Measurements from ENCODE around the gene NSG2.

The NSG2 gene

DNA sequence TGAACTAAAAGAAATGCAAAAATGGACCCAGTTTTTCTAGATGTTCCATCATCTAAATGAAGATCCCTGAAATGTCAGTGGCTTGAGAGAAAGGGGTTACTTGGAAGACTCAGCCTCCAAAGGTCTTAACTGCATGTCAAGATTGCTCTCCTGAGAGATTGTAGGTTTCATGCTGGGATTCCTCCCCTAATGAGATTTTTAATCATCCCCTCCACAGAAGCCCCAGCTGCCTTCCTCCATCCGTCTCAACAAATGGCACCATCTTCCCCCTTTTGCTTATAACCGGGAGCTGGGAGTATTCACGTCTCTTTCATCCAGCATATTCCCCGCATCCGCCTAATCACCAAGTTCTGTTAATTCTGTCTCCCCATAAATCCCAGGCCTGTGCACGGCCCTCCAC, 104.5 kb downstream of the NSG2 start:
- DNase-seq (ENCODE audit: low read depth, low spot score), result no peak

DNA sequence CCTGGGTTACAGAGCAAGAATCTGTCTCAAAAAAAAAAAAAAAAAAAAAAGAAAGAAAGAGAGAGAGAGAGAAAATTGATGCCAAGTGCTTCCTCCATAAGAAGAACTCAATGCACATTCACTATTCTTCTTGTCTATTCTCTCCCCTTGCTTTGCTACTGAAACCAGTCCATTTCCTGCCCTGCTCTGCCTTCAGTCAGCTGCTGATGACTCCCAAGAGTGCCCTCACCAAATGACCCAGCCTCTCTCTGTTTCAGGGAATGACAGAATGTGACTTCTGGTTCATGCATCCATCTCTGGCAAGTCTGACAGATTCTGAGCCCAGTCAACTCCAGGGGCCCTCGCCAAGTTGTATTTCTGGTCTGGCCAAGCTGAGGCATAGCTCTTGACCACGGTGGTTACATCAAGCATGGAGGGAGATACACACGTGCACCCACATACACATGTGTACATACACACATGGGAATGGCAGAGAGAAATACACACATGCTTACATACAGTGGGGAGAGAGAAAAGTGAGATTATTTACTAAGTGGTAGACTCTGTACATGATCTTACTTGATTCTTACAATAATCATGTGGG, 106.2 kb downstream of the NSG2 start:
- no peak for DNase-seq (ENCODE audit: low read depth, low spot score)

- DNase-seq (ENCODE audit: low read depth, low spot score), result no peak
Measured at GRCh38 chr5:174154559-174154958, 109.1 kb downstream of the NSG2 start.

DNA sequence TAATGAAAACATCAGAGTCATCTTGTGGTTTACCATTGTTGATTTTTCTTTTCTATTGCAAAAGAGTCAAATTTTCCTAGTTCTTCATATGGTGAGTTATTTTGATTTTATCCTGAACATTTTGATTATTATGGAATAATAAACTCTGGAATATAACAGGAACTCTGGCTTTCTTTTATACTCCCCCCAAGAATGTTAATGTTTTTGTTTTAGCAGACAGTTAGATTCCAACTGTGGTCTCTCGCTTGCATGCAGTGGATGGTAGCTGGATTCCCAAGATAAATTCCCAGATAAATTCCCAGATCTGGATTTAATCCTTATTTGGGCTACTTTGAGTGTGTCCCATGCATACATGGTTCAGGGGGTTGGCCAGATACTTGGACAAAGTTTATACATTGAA, 109.8 kb downstream of the NSG2 start:
- DNase-seq (ENCODE audit: low read depth, low spot score), result no peak

DNA sequence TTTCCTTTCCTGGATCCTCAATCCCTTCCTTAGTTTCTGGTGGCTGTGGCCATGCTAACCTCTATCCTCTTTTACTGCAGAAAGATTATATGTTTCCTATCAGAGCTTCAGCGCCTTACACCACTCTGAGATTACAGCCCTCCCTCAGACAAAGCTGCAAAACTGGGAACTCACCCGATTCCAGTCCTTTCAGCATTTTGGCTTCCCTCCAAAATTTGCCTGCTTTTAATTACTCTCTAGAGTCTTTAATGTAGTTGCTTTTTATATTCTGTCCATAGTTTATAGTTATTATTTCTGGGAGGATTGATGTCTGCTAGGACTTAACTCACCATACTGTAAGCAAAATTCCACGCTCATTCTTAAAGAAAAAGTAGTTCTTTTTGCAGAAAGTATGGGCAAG, 110.2 kb downstream of the NSG2 start:
- no peak for DNase-seq (ENCODE audit: low read depth, low spot score)

DNA sequence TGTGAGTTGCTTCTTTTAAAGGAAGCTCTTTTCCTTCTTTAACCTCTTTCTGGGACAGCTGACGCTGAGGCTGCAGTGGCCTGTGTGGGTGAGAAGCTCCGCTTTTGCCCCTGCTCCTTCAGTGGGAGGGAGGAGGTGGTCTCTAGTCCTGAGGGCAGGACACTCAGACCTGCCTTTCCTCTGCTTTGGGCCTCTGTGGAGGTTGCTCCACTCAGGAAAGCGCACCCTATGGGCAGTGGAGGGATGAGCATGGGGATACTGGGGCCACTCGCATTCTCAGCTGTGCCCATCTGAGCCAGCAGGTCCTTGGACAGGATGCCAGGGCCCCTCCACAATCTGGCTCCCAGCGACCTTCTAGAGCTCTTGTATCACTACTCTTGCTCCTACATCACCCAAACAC, 111.5 kb downstream of the NSG2 start:
- no peak for DNase-seq (ENCODE audit: low read depth, low spot score)

Measured in activated naive CD8-positive, alpha-beta T cell treated with anti-CD3 and anti-CD28 coated beads, Interleukin-2, amount 50 U/mL, for 16 hours (primary cell).